Measurements from ENCODE around the gene IVL. TPM values are rescaled to one million over a fixed set of nuclear protein-coding genes. Genes with fewer than 3 reads are reported as not detected.

IVL gene
- total RNA-seq, 1 donor from 2014 or later = not detected

DNA sequence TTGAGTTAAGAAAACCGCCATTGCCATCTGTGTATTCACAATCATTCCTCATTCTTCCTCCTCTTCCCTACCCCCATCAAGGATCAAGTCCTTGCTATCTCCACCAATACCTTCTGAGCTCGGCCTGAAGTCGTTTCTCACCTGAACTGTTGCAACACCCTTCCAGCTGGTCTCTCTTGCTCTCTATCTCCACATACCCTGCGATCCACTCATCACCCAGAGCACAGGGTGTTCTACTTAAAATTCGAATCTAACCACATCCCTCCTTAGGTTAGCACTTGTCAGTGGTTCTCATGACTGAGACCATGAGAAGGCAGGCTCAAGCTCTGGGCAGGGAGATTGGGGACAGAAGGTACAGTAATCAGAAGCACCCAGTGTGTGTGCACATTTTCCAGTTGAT, 4.6 kb downstream of the IVL start:
- H3K9me3 Mint-ChIP-seq (ENCODE audit: unreplicated experiment) = peaks cover 9% of the 10 kb centered on the region
- H3K27me3 Mint-ChIP-seq (ENCODE audit: unreplicated experiment) = peaks cover 10% of the 10 kb centered on the region
- no peak for DNase-seq
- TF ChIP-seq, protein P1, sequence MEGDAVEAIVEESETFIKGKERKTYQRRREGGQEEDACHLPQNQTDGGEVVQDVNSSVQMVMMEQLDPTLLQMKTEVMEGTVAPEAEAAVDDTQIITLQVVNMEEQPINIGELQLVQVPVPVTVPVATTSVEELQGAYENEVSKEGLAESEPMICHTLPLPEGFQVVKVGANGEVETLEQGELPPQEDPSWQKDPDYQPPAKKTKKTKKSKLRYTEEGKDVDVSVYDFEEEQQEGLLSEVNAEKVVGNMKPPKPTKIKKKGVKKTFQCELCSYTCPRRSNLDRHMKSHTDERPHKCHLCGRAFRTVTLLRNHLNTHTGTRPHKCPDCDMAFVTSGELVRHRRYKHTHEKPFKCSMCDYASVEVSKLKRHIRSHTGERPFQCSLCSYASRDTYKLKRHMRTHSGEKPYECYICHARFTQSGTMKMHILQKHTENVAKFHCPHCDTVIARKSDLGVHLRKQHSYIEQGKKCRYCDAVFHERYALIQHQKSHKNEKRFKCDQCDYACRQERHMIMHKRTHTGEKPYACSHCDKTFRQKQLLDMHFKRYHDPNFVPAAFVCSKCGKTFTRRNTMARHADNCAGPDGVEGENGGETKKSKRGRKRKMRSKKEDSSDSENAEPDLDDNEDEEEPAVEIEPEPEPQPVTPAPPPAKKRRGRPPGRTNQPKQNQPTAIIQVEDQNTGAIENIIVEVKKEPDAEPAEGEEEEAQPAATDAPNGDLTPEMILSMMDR (IDR thresholded peaks at IDR 0.05; ENCODE audit: partially characterized antibody, unreplicated experiment) = no peak
- H3K4me3 Mint-ChIP-seq (ENCODE audit: unreplicated experiment) = no peak overlapping the region
- no peaks in the 10 kb centered on the region for H3K4me1 Mint-ChIP-seq (ENCODE audit: low read depth, unreplicated experiment)
- peaks cover 4% of the 10 kb centered on the region for H3K36me3 Mint-ChIP-seq (ENCODE audit: unreplicated experiment)
- H3K27ac Mint-ChIP-seq (ENCODE audit: unreplicated experiment) = no peak overlapping the region

- no peaks in the 10 kb centered on the region for H3K9me3 Mint-ChIP-seq (ENCODE audit: unreplicated experiment)
- H3K27ac Mint-ChIP-seq (ENCODE audit: unreplicated experiment) = no peak overlapping the region
- DNase-seq = no peak
- TF ChIP-seq, protein P1 (IDR thresholded peaks at IDR 0.05; ENCODE audit: partially characterized antibody, unreplicated experiment) = no peak
- H3K4me3 Mint-ChIP-seq (ENCODE audit: unreplicated experiment) = no peak overlapping the region
- H3K27me3 Mint-ChIP-seq (ENCODE audit: unreplicated experiment) = peaks cover 1% of the 10 kb centered on the region
- no peaks in the 10 kb centered on the region for H3K4me1 Mint-ChIP-seq (ENCODE audit: low read depth, unreplicated experiment)
- no peaks in the 10 kb centered on the region for H3K36me3 Mint-ChIP-seq (ENCODE audit: unreplicated experiment)
These were observed 9.4 kb downstream of the IVL start for GRCh38 chr1:152917794-152918193.

GRCh38 chr1:152919071-152919470, 10.7 kb downstream of the IVL start:
- H3K36me3 Mint-ChIP-seq (ENCODE audit: unreplicated experiment) = no peaks in the 10 kb centered on the region
- DNase-seq = no peak
- H3K27ac Mint-ChIP-seq (ENCODE audit: unreplicated experiment) = no peak overlapping the region
- TF ChIP-seq, protein P1 (IDR thresholded peaks at IDR 0.05; ENCODE audit: partially characterized antibody, unreplicated experiment) = no peak
- no peaks in the 10 kb centered on the region for H3K27me3 Mint-ChIP-seq (ENCODE audit: unreplicated experiment)
- no peak overlapping the region for H3K4me3 Mint-ChIP-seq (ENCODE audit: unreplicated experiment)
- H3K4me1 Mint-ChIP-seq (ENCODE audit: low read depth, unreplicated experiment) = no peaks in the 10 kb centered on the region
- H3K9me3 Mint-ChIP-seq (ENCODE audit: unreplicated experiment) = no peaks in the 10 kb centered on the region

- H3K27me3 Mint-ChIP-seq (ENCODE audit: unreplicated experiment) = no peaks in the 10 kb centered on the region
- no peaks in the 10 kb centered on the region for H3K4me1 Mint-ChIP-seq (ENCODE audit: low read depth, unreplicated experiment)
- H3K4me3 Mint-ChIP-seq (ENCODE audit: unreplicated experiment) = no peak overlapping the region
- H3K9me3 Mint-ChIP-seq (ENCODE audit: unreplicated experiment) = no peaks in the 10 kb centered on the region
- no peak overlapping the region for H3K27ac Mint-ChIP-seq (ENCODE audit: unreplicated experiment)
- TF ChIP-seq, protein P1 (IDR thresholded peaks at IDR 0.05; ENCODE audit: partially characterized antibody, unreplicated experiment) = no peak
- H3K36me3 Mint-ChIP-seq (ENCODE audit: unreplicated experiment) = no peaks in the 10 kb centered on the region
- DNase-seq = no peak
These were observed 15.8 kb downstream of the IVL start for GRCh38 chr1:152924191-152924590.

GRCh38 chr1:152926091-152926490, 17.7 kb downstream of the IVL start:
- Mint-ChIP-seq H3K27ac (ENCODE audit: unreplicated experiment) (no peak overlapping the region), H3K36me3 (ENCODE audit: unreplicated experiment) (no peaks in the 10 kb centered on the region), H3K4me3 (ENCODE audit: unreplicated experiment) (no peak overlapping the region), H3K4me1 (ENCODE audit: low read depth, unreplicated experiment) (no peaks in the 10 kb centered on the region), H3K9me3 (ENCODE audit: unreplicated experiment) (no peaks in the 10 kb centered on the region), H3K27me3 (ENCODE audit: unreplicated experiment) (no peaks in the 10 kb centered on the region)
- TF ChIP-seq, protein P1 (IDR thresholded peaks at IDR 0.05; ENCODE audit: partially characterized antibody, unreplicated experiment) = no peak
- no peak for DNase-seq

Measured in glutamatergic neuron (in vitro differentiated cells).